GM18870 (cell line): ENCODE measurements around the gene DTX3L.

Source experiments
- ATAC-seq: cut with Tn5 transposase; IDR thresholded peaks from one replicate; pipeline ENCODE4 v1.9.1; 2021; ENCODE audit warnings: moderate library complexity; ENCODE audit not compliant: unreplicated experiment

The DTX3L gene

DNA sequence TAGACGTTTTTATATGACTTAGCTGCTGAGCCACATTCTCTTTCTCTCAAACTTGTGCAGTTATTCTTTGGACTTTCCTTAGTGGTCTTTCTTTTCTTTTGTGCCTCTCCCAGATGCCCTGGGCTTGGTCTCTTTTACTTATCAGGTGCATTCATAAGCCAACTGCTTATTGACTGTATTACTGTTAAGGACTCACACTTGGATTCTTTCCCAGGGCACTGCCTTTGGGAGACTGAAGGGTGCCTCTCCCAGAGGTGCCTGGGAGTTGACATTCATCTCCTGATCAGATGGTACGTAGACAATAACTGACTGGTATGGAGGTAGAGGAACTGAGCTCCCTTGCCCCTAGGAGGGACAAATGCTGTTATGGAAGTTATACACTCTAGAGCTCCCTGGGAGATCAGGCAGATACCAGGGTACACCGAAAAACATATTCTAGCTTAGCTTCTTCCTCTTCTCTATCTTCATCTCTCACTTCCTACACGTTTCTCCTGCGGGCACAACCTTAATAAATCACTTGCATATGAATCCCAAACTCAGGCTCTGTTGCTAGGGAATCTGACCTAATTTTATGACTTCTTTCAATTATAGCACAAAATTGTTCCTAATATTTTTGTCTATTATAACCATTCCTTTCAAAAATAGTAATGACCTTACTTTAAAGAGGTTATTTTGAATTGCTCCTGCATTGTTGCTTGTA, 38.0 kb downstream of the DTX3L start:
- no peak for ATAC-seq

DNA sequence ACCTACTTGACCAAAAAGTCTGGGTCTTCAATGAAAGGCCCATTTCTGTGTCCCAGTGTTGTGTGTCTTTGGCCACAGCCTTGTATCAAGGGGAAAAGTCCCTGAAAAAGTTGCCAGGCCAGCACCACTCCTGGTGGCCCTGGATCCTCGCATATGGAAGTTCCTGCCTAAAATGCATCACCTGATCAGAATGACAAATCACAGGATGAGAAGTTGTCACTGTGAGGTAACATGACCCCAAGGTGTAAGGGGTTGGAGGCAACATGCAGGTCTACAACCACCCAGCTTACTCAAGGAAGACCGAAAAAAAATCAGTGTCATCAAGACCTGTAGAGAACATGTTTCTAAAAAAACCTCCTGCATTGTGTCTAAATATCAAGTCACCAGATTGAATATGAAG, 38.9 kb downstream of the DTX3L start:
- ATAC-seq = no peak

DNA sequence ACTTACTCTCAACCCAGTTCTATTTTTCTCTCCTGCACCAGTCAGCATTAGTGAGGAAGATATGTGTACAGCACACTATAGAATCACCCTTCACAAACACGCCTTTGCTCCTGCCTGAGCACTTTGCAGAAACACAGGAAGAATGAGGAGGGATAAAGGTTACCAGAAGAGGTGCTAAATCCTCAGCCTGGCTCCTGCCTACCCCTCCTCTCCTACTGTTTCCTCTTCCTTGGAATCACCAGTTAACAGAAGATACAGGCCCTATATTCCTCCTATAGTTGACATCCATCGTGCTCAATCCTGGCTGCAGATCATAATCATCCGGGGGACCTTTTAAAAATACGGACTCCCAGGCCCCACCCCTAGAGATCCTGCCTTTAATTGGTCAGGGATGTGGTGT, 42.2 kb downstream of the DTX3L start:
- no peak for ATAC-seq

DNA sequence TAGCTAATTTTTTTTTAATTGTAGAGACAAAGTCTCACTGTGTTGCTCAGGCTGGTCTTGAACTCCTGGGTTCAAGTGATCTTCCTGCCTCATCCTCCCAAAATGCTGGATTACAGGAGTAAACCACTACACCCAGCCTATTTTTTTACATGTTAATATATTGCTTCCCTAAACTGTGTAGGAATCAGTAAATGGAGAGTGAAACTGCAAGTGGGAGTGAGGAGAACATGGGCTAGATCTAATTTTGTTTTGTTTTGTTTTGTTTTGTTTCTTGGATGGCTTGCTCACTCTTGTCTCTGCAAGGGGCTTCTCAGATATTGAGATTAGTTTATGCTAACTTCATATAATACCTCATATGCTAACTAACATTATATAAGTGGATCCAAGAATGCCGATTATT, 44.8 kb downstream of the DTX3L start:
- no peak for ATAC-seq

DNA sequence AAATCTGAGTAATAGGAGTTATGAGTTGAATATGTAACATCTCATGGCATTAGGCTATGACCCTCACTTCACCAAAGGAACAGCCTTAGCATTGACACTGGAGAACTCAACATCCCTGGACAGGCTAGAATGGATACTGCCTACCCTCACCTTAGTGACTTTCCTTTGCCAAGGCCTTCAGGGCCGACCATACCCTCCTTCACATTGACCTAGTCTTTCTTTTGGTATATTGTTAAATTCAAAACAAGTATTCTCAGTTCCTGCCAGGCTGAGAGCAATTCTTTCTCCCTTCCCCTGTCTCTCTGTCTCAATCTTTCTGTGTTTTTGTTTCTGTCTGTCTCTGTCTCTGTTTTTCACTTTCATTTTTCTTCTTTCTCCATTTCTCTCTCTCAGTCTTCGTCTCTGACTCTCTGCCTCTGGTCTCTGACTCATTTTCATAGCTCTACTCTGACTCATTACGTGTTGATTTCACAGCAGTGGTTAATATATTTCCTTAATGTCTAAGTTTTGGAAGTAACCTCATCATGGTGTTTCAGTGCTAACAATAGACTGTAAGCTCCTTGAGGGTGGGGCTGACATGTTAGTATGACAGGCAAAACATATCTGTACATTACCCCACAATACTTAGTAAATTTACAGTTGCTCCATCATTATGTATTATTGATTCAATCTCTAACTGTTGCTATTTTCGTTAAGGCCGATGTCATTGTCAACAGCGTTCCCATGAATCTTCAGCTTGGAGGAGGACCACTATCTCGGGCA, 45.8 kb downstream of the DTX3L start:
- ATAC-seq = peak; percentile 98

DNA sequence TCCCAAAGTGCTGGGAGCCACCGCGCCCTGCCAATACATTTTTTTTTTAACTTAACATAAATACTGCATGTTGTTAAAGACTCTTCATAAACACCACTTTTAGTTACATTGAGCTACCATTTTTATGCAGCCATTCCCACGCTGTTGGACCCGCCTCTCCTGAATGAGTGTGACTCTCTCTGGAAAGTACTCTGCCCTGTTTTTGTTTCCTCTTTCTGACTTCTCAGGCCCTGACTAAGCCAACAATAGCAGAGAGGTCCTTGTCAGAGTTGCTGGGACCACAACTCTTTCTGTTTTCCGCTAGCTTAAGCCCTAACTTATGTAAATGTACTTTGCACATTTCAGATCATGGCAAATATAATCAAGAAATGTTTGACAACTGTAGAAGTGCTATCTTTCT, 48.6 kb downstream of the DTX3L start:
- no peak for ATAC-seq

DNA sequence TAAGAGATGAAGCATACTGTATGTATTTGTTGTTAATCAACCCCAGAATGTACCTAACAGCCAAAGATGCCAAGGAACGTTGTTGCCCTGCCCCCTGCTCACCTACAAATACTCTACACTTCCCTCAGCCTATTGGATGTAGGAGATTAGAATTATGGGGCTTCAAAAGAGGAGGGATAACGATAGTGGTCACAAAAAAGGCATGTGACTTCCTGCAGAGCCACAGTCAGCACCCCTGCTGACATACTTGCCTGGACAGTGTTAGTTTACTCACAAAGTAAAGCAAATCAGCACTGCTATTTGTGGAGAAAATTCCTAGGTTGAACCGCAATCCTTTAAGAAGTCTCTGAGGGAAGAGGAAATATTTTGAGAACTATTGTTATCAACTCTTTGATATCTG, 51.2 kb downstream of the DTX3L start:
- ATAC-seq = no peak

DNA sequence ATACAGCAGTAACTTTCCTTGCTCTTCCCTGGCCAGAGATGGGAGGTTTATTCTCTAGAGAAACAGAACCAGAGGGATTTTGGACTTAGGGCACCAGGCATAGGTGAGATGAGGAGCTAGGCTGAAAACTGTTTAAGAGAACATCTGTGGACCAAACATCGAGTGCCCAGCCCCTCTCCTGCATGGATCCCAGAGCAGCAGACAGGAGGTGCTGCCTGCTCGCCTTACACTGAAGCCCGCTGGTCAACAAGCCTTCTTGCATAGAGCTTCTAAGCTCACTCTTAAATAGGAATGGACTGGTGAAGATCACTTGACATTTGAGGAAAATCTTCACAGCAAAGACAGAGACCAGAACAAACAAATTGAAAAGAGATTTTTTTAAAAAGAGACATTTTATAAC, 54.5 kb downstream of the DTX3L start:
- no peak for ATAC-seq

DNA sequence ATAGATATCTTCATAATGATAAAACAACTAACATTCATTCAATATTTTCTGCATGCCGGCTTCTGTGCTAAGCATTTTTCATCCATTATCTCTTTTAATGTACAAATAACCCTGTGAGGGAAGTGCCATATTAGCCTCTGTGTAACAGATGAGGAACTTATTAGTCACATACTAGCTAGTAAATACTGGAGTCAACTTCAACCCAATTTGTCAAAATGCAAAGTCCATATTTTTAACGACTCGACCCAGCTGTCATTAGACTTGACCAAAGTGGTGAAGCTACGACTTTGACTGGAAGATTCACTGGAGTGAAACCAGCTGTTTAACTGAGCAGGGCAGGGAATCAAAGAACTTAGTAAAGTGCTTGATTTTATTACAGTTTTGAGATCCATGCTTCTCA, 54.9 kb downstream of the DTX3L start:
- ATAC-seq = no peak

DNA sequence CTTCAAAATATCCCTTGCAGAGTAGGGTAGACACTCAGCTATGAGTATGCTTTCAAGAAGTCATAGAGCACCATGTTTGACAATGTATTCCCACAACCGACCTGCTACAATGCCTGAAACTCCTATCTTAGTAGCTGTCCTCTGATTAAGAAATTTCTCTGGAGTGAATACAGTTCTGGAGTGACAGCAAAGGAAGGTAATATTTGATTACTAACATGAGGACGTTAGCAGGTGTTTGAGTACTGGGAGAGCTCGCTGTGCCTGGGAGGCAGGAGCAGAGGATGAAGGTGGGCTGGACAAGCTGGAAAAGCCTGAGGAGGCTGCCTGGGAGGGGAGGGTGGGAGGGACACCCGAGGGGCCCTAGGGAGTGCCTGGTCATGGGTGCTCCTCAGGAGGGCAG, 56.3 kb downstream of the DTX3L start:
- no peak for ATAC-seq

DNA sequence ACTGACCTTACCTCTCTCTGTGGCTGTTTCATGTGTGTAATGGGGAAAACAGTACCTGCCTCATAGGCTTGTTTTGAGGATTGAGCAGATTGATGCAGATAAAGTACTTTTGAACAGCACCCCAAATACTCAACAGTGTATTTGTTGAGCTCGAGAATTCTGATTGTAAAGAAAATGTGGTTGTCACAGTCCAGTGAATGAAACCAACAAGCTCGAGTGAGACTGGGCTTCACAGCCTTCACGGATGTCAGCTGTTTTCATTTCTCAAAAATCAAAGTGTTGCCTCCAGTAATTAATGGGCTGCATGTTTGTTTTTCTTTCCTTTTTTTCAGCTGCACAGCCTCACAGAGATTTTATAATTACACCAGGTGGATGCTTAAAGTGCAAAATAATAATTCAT, 57.0 kb downstream of the DTX3L start:
- no peak for ATAC-seq

DNA sequence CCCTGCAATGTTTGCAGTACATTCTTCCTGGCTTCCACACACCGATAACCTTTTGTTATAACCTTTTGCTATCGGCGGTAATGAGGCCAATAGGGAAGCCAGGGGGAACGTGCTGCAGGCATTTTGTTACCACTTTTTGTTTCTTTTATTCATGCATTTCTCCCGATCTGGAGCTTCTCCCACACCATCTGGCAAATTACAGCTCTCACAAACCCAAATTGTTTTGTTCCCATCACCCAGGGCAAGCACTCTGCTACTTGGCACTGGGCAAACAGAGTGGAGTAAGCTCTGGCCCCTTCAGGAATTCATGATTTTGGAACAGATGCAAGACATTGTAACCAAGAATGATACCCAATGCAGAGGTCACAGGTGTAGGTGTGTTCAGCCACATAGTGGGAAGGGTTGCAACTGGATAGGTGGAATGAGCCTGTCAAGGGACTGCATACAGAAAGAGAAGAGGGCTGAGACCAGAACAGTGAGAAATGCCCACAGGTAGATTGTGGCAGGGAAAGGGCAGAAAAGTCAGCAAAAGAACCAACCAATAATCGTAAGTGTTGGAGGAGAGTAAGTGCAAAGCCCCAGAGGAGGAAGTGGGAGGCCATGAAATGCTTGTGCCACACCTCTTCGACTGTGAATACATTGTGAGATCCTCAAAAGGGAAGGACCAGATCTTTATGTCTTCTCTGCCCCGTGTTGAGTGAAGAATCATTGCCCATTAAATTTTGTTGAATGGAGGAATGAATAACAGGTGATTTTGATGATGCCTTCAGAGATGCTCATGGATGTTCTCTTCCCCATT, 59.1 kb downstream of the DTX3L start:
- no peak for ATAC-seq
